Spleen (tissue), 7 donors: Measurements from ENCODE around the gene SNX24.

Source experiments
- CTCF ChIP-seq, 11 experiments: fragments of 200-600 bp in 7 of 11; fragments of 450-650 bp in 4 of 11; sonication (generic) in 4 of 11; IDR thresholded peaks in 8 of 11; conservative IDR thresholded peaks in 3 of 11; 1 replicate in 7 of 11; 2 replicates in 4 of 11; pipeline versions ENCODE4 v1.4.0 to v1.8.0; 2016 to 2021; ENCODE audit warnings: antibody characterized with exemption in 11 of 11, inconsistent platforms in 4 of 11, mild to moderate bottlenecking in 1 of 11
- POLR2AphosphoS5 ChIP-seq, 3 donors: sonication (generic); formaldehyde crosslinking; IDR thresholded peaks; one replicate each; pipeline ENCODE4 v1.5.1; 2017; ENCODE audit warnings: antibody characterized with exemption in 3 of 3
- donor health status: DM: no; HTN: no; CAD: no; lungs with moderate emphysema.
- donor health status: DM: no; HTN: no; CAD: no.
- donor health status: DM: no; HTN: no; CAD: no.

- TF ChIP-seq CTCF (IDR thresholded peaks at IDR 0.05 in 8 of 11, conservative IDR thresholded peaks at IDR 0.05 in 3 of 11) (no peak), POLR2AphosphoS5 (IDR thresholded peaks at IDR 0.05) (no peak)
Measured at GRCh38 chr5:122847687-122848081, 2.3 kb downstream of the SNX24 start.
